ENCODE data around the gene BANP. TPM values are rescaled to one million over a fixed set of nuclear protein-coding genes. Genes with fewer than 3 reads are reported as not detected.
"Not testable (repeated sequence)": the region's sequence is repeated elsewhere in the genome, so short reads cannot be mapped to it uniquely, and the experiment has no call there.

The BANP gene
- total RNA-seq, 1 experiment from 2014 or later = 24.2 TPM

GRCh38 chr16:88014954-88015805, 63.9 kb downstream of the BANP start:
- no peak overlapping the region for H3K4me3 ChIP-seq (ENCODE audit: low read length)
- ATAC-seq = no peak
- TF ChIP-seq CTCF (conservative IDR thresholded peaks at IDR 0.05; ENCODE audit: low read depth, low read length) (no peak), EZH2 (IDR thresholded peaks at IDR 0.05; ENCODE audit: low read length, unreplicated experiment) (no peak), EZH2phosphoT487 (IDR thresholded peaks at IDR 0.05; ENCODE audit: borderline replicate concordance, low read length) (no peak)
- no peaks in the 10 kb centered on the region for H3K36me3 ChIP-seq (ENCODE audit: low read depth, low read length)
- POLR2A ChIA-PET (ENCODE audit: unreplicated experiment) = no interaction called here
- peak overlapping the region; percentile 15; the same call in 1 of the 2 replicates for H3K9ac ChIP-seq (ENCODE audit: low read length)
- H3K79me2 ChIP-seq (ENCODE audit: low read length) = no peaks in the 10 kb centered on the region
- H3K9me3 ChIP-seq (ENCODE audit: low read length) = no peaks in the 10 kb centered on the region
- intact Hi-C loops (cut with micrococcal nuclease) = no loop called here
- no peaks in the 10 kb centered on the region for H3K9me2 ChIP-seq (replicated peaks; ENCODE audit: low read length)
- no peak overlapping the region for H3K4me2 ChIP-seq (ENCODE audit: low read length)
- H2AFZ ChIP-seq (ENCODE audit: low read length) = no peak overlapping the region
- H4K20me1 ChIP-seq (ENCODE audit: low read length) = no peaks in the 10 kb centered on the region
- peaks cover 20% of the 10 kb centered on the region for H3K4me1 ChIP-seq (ENCODE audit: insufficient read depth, low read length)
- no peaks in the 10 kb centered on the region for H3K27me3 ChIP-seq (ENCODE audit: low read length)
- H3F3A ChIP-seq (ENCODE audit: low read length, unreplicated experiment) = no peaks in the 10 kb centered on the region
- no peak for DNase-seq
- H3K27ac ChIP-seq (ENCODE audit: low read length) = peak overlapping the region; percentile 84
- no TSS peak for BruUV-seq (replicated peaks)
- CTCF ChIA-PET = no interaction called here

DNA sequence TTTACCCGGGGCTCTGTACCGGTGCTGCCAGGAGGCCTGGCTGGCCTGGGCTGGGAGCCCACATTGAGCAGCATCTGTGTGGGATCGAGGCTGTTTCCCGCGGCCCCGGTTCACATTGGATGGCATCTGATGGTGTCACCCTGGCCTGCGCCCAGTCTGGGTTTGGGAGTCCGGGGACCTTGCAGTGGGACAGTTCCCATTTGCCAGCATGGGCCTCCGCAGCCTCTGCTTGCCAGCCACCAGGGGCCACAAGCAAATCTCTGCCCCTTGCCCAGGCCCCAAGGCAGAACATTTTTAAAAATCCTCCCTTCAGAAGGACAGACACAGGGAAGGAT, 64.5 kb downstream of the BANP start:
- H3K79me2 ChIP-seq (ENCODE audit: low read length) = no peaks in the 10 kb centered on the region
- H3K4me1 ChIP-seq (ENCODE audit: insufficient read depth, low read length) = peaks cover 20% of the 10 kb centered on the region
- no peaks in the 10 kb centered on the region for H3K36me3 ChIP-seq (ENCODE audit: low read depth, low read length)
- H3K9me3 ChIP-seq (ENCODE audit: low read length) = no peaks in the 10 kb centered on the region
- TF ChIP-seq EZH2 (IDR thresholded peaks at IDR 0.05; ENCODE audit: low read length, unreplicated experiment) = no peak
- no peak for TF ChIP-seq CTCF (conservative IDR thresholded peaks at IDR 0.05; ENCODE audit: low read depth, low read length)
- no peak for TF ChIP-seq EZH2phosphoT487 (IDR thresholded peaks at IDR 0.05; ENCODE audit: borderline replicate concordance, low read length)
- no peaks in the 10 kb centered on the region for H3K9me2 ChIP-seq (replicated peaks; ENCODE audit: low read length)
- H3K4me3 ChIP-seq (ENCODE audit: low read length) = no peak overlapping the region
- ATAC-seq (no peak), DNase-seq (no peak)
- no peaks in the 10 kb centered on the region for H4K20me1 ChIP-seq (ENCODE audit: low read length)
- no peaks in the 10 kb centered on the region for H3K27me3 ChIP-seq (ENCODE audit: low read length)
- H3K4me2 ChIP-seq (ENCODE audit: low read length) = no peak overlapping the region
- no TSS peak for BruUV-seq (replicated peaks)
- intact Hi-C loops (cut with micrococcal nuclease) = no loop called here
- H2AFZ ChIP-seq (ENCODE audit: low read length) = no peak overlapping the region
- H3K27ac ChIP-seq (ENCODE audit: low read length) = no peak overlapping the region
- POLR2A ChIA-PET (ENCODE audit: unreplicated experiment) = no interaction called here
- H3F3A ChIP-seq (ENCODE audit: low read length, unreplicated experiment) = no peaks in the 10 kb centered on the region
- no peak overlapping the region for H3K9ac ChIP-seq (ENCODE audit: low read length)
- CTCF ChIA-PET = no interaction called here

GRCh38 chr16:88016386-88016785, 65.2 kb downstream of the BANP start:
- H3K27ac ChIP-seq (ENCODE audit: low read length); POLR2A ChIA-PET (ENCODE audit: unreplicated experiment); DNase-seq; BruUV-seq (replicated peaks); H3K9me3 ChIP-seq (ENCODE audit: low read length); H3K4me2 ChIP-seq (ENCODE audit: low read length); H2AFZ ChIP-seq (ENCODE audit: low read length); H3K27me3 ChIP-seq (ENCODE audit: low read length); H3K4me3 ChIP-seq (ENCODE audit: low read length); H3F3A ChIP-seq (ENCODE audit: low read length, unreplicated experiment); ATAC-seq; intact Hi-C loops (cut with micrococcal nuclease); H3K36me3 ChIP-seq (ENCODE audit: low read depth, low read length); H3K79me2 ChIP-seq (ENCODE audit: low read length); H3K9me2 ChIP-seq (replicated peaks; ENCODE audit: low read length); H4K20me1 ChIP-seq (ENCODE audit: low read length); CTCF ChIA-PET; H3K9ac ChIP-seq (ENCODE audit: low read length): not testable (repeated sequence)
- H3K4me1 ChIP-seq (ENCODE audit: insufficient read depth, low read length) = peaks cover 20% of the 10 kb centered on the region

Data from PC-3 (cell line).